Testis (tissue), 3 donors: Measurements from ENCODE around the gene VEZT. TPM values are rescaled to one million over a fixed set of nuclear protein-coding genes. Genes with fewer than 3 reads are reported as not detected.

Experiments
- DNase-seq: peaks from one replicate; pipeline ENCODE4 v3.0.0-alpha.2; 2019
- H3K27ac ChIP-seq, 2 donors: fragments of 200-600 bp; sonication (generic); one replicate each; pipeline ENCODE4 v1.5.1; 2019
- H3K27me3 ChIP-seq: fragments of 200-600 bp; sonication (generic); one replicate; pipeline ENCODE4 v1.5.1; 2019
- H3K36me3 ChIP-seq: fragments of 200-600 bp; sonication (generic); one replicate; pipeline ENCODE4 v1.5.1; 2017; ENCODE audit warnings: low read depth; ENCODE audit errors: missing control alignments
- H3K4me1 ChIP-seq: fragments of 200-600 bp; sonication (generic); one replicate; pipeline ENCODE4 v1.5.1; 2019
- H3K4me3 ChIP-seq, 2 donors: fragments of 200-600 bp; sonication (generic); one replicate each; pipeline ENCODE4 v1.5.1; 2017 to 2019
- H3K9me3 ChIP-seq: fragments of 200-600 bp; sonication (generic); one replicate; pipeline ENCODE4 v1.5.1; 2017
- POLR2A ChIP-seq: fragments of 450-650 bp; IDR thresholded peaks from one replicate; pipeline ENCODE4 v1.6.1; 2017; ENCODE audit warnings: antibody characterized with exemption, mild to moderate bottlenecking, moderate library complexity
- WGBS, 2 donors: methylation state at CpG; one replicate each; pipeline ENCODE4 v1.1.5; 2018; 5-methylcytosine and 5-hydroxymethylcytosine counted together
- intact Hi-C: fragments of 100-400 bp; cut with DNase I; formaldehyde crosslinking; loops from one replicate; pipeline ENCODE4 v1.15.1; 2023; ENCODE audit warnings: low total_unique reads
- polyA plus RNA-seq: library from polyadenylated mRNA; stranded (reverse); fragments of 350-450 nt; fragmentation: Illumina TruSeq; extraction: RNeasy Lipid Tissue Mini Kit (QIAGEN cat#74804); gene quantifications from one replicate; pipeline ENCODE4 v1.2.3, GENCODE V29; 2014; ENCODE audit warnings: low read depth, low replicate concordance; ENCODE audit not compliant: insufficient read depth
- total RNA-seq, 2 donors: library from RNA; depleted of rRNA; stranded (reverse); fragments of >200 nt; gene quantifications; one replicate each; pipeline ENCODE4 v1.2.3, GENCODE V29; 2016
- TF ChIP-seq, protein P1 (sequence below), 3 experiments: fragments of 450-650 bp in 2 of 3; fragments of 200-600 bp in 1 of 3; sonication (generic) in 1 of 3; IDR thresholded peaks; one replicate each; pipeline ENCODE4 v1.5.1; 2016 to 2019; ENCODE audit warnings: antibody characterized with exemption in 3 of 3, mild to moderate bottlenecking in 2 of 3, moderate library complexity in 1 of 3

VEZT gene
- total and polyA plus RNA-seq, 3 donors from 2014 or later = 31.7 to 112 (median 94.6) TPM

DNA sequence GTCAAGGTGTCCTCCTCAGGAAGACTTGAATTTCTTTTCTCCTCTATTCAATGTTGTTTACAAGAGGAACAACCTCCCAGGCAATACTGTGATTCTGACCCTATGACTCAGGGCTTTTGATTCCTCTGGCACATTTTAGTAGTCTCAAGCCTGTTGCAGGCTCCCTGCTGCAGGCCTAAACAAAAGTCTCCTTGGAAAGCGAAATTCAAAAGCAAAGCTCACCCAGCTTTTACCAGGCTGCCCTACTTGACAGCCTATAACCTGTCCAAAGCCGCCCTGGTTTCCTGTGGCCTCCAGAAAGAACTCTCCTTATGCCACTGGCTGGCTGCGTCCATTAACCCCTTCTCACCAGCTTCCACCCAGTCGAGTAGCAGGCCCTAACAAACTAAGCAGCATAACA, 11.9 kb upstream of the VEZT start:
- H3K27ac ChIP-seq = peak overlapping the region; percentile 26 to 80
- intact Hi-C loops = no loop called here
- H3K36me3 ChIP-seq = no peaks in the 10 kb centered on the region
- TF ChIP-seq, protein P1, sequence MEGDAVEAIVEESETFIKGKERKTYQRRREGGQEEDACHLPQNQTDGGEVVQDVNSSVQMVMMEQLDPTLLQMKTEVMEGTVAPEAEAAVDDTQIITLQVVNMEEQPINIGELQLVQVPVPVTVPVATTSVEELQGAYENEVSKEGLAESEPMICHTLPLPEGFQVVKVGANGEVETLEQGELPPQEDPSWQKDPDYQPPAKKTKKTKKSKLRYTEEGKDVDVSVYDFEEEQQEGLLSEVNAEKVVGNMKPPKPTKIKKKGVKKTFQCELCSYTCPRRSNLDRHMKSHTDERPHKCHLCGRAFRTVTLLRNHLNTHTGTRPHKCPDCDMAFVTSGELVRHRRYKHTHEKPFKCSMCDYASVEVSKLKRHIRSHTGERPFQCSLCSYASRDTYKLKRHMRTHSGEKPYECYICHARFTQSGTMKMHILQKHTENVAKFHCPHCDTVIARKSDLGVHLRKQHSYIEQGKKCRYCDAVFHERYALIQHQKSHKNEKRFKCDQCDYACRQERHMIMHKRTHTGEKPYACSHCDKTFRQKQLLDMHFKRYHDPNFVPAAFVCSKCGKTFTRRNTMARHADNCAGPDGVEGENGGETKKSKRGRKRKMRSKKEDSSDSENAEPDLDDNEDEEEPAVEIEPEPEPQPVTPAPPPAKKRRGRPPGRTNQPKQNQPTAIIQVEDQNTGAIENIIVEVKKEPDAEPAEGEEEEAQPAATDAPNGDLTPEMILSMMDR (IDR thresholded peaks at IDR 0.05) = no peak
- no peak for TF ChIP-seq POLR2A
- DNase-seq = peak; percentile 24
- H3K4me3 ChIP-seq = no peak overlapping the region
- peaks cover 32% of the 10 kb centered on the region for H3K4me1 ChIP-seq
- 58 to 63% methylated on average over 4 of the region's 4 CpGs for WGBS, 2 donors
- no peaks in the 10 kb centered on the region for H3K9me3 ChIP-seq
- no peaks in the 10 kb centered on the region for H3K27me3 ChIP-seq

DNA sequence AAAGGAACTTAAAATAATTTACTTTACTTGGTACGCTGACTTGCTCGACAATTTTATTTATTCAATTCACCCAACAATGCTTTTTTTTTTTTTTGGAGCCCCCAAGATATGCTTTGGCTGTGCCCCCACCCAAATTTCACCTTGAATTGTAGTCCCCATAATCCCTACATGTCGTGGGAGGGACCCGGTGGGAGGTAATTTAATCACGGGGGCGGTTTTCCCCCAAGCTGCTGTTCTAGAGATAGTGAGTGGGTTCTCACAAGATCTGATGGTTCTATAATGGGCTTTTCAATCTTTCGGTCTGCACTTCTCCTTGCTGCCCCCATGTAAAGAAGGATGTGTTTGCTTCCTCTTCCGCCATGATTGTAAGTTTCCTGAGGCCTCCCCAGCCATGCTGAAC, 10.7 kb upstream of the VEZT start:
- intact Hi-C loops = no loop called here
- Histone ChIP-seq H3K27me3 (no peaks in the 10 kb centered on the region), H3K4me1 (peaks cover 25% of the 10 kb centered on the region), H3K27ac (no peak overlapping the region), H3K9me3 (no peaks in the 10 kb centered on the region), H3K4me3 (no peak overlapping the region), H3K36me3 (no peaks in the 10 kb centered on the region)
- TF ChIP-seq, protein P1 (IDR thresholded peaks at IDR 0.05) = no peak
- no peak for TF ChIP-seq POLR2A
- no peak for DNase-seq
- 86 to 91% methylated on average over 8 of the region's 8 CpGs for WGBS, 2 donors

DNA sequence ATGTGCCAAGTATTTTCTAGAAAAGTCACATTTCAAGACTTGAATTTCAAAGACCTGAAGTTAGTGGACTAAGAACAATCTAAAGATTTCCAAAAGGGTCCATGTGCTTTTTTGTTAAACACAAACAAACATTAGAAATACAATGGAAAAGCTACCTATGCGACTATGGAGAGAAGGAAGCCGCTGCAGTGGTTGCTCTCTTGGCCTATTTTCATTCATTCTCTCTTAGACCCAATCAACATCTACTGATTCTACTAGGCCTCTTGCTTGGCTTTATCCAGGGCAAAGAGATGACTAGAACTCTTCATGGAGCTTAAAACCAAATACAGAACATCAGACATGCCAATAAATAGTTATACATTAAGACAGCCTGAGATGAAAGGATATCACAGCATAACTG, 10.2 kb upstream of the VEZT start:
- H3K4me3 ChIP-seq = no peak overlapping the region
- no peaks in the 10 kb centered on the region for H3K9me3 ChIP-seq
- TF ChIP-seq, protein P1 (IDR thresholded peaks at IDR 0.05) = no peak
- TF ChIP-seq POLR2A = no peak
- 74 to 89% methylated on average over 2 of the region's 2 CpGs for WGBS, 2 donors
- H3K27me3 ChIP-seq = no peaks in the 10 kb centered on the region
- peaks cover 25% of the 10 kb centered on the region for H3K4me1 ChIP-seq
- no peak overlapping the region for H3K27ac ChIP-seq
- DNase-seq = no peak
- no peaks in the 10 kb centered on the region for H3K36me3 ChIP-seq
- intact Hi-C loops = no loop called here

DNA sequence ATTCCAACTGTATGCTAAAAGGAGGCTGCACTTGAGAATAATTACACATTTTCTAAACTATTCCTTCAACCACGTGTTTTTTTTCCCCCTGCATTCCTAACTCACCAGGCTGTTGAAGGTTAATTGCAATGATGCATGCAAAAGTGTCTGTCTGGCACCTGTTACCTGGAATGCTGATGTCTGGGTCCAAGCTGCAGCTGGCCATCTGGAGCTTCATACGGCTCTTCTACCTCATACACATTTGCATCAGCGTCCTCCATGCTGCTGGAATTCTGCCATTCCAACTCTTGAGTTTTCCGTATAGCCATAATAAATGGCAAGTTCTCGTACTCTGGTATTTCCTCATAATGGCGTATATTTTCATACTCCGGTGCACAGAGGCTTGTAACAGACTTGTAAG, 8.9 kb upstream of the VEZT start:
- H3K27me3 ChIP-seq = no peaks in the 10 kb centered on the region
- no peak for DNase-seq
- intact Hi-C loops = no loop called here
- no peak overlapping the region for H3K27ac ChIP-seq
- peaks cover 16% of the 10 kb centered on the region for H3K4me1 ChIP-seq
- H3K4me3 ChIP-seq = no peak overlapping the region
- H3K36me3 ChIP-seq = no peaks in the 10 kb centered on the region
- TF ChIP-seq, protein P1 (IDR thresholded peaks at IDR 0.05) = no peak
- no peak for TF ChIP-seq POLR2A
- H3K9me3 ChIP-seq = no peaks in the 10 kb centered on the region
- 88 to 89% methylated on average over 7 of the region's 7 CpGs for WGBS, 2 donors

DNA sequence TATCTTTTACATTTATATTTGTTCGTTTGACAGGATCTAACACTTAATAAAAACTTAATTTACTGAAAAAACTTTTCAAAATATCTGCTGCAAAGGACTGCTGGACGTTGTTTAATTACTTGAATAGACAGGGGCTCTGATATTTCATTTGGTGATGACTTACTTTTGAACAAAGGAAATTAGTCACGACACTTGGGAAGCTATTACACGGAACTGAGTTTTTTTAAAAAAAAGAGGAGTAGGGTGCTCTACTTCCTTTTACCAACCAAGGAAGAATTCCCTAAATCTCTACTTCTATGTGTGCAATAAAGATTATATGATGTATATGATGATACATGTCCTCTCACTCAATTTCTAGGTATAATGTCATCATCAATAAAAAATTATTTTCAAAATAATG, 5.0 kb upstream of the VEZT start:
- H3K36me3 ChIP-seq = no peaks in the 10 kb centered on the region
- no peaks in the 10 kb centered on the region for H3K27me3 ChIP-seq
- no peak for DNase-seq
- H3K9me3 ChIP-seq = no peaks in the 10 kb centered on the region
- TF ChIP-seq POLR2A = no peak
- TF ChIP-seq, protein P1 (IDR thresholded peaks at IDR 0.05) = no peak
- 69 to 86% methylated on average over 4 of the region's 4 CpGs for WGBS, 2 donors
- intact Hi-C loops = no loop called here
- H3K4me1 ChIP-seq = peaks cover 8% of the 10 kb centered on the region
- no peak overlapping the region for H3K4me3 ChIP-seq
- no peak overlapping the region for H3K27ac ChIP-seq
